GM21447 (cell line): ENCODE measurements around the gene RAB31.
"Not testable (repeated sequence)": the region's sequence is repeated elsewhere in the genome, so short reads cannot be mapped to it uniquely, and the experiment has no call there.

Experiments used
- ATAC-seq: cut with Tn5 transposase; IDR thresholded peaks from one replicate; pipeline ENCODE4 v1.9.1; 2021; ENCODE audit not compliant: unreplicated experiment

RAB31 gene

GRCh38 chr18:9756933-9757470, 48.9 kb downstream of the RAB31 start:
- ATAC-seq, result no peak

- ATAC-seq, result no peak
Observed at GRCh38 chr18:9757827-9758621, 49.9 kb downstream of the RAB31 start.

- ATAC-seq, result no peak
Observed at GRCh38 chr18:9758624-9759075, 50.5 kb downstream of the RAB31 start.

GRCh38 chr18:9760641-9761040, 52.5 kb downstream of the RAB31 start:
- no peak for ATAC-seq

- no peak for ATAC-seq
Observed at GRCh38 chr18:9762526-9762925, 54.4 kb downstream of the RAB31 start.

GRCh38 chr18:9763157-9763556, 55.1 kb downstream of the RAB31 start:
- no peak for ATAC-seq

- ATAC-seq, result no peak
Observed at GRCh38 chr18:9764011-9764481, 55.9 kb downstream of the RAB31 start.

GRCh38 chr18:9765501-9765900, 57.4 kb downstream of the RAB31 start:
- ATAC-seq, result no peak

- no peak for ATAC-seq
Observed at GRCh38 chr18:9766076-9766481, 58.0 kb downstream of the RAB31 start.

GRCh38 chr18:9766740-9767139, 58.6 kb downstream of the RAB31 start:
- ATAC-seq, result no peak

- ATAC-seq, result not testable (repeated sequence)
Observed at GRCh38 chr18:9768071-9768691, 60.1 kb downstream of the RAB31 start.

GRCh38 chr18:9770111-9770510, 62.0 kb downstream of the RAB31 start:
- not testable (repeated sequence) for ATAC-seq

GRCh38 chr18:9771261-9771976, 63.3 kb downstream of the RAB31 start:
- ATAC-seq, result no peak

GRCh38 chr18:9771977-9772660, 64.0 kb downstream of the RAB31 start:
- no peak for ATAC-seq

- no peak for ATAC-seq
Observed at GRCh38 chr18:9772847-9773677, 65.0 kb downstream of the RAB31 start.

GRCh38 chr18:9774150-9774549, 66.0 kb downstream of the RAB31 start:
- no peak for ATAC-seq

GRCh38 chr18:9775178-9775577, 67.1 kb downstream of the RAB31 start:
- ATAC-seq, result no peak

GRCh38 chr18:9779630-9780029, 71.5 kb downstream of the RAB31 start:
- no peak for ATAC-seq

- ATAC-seq, result no peak
Observed at GRCh38 chr18:9782073-9782857, 74.2 kb downstream of the RAB31 start.
